Gastroesophageal sphincter (tissue), 3 donors: ENCODE data around the gene CHFR.

Source experiments
- CTCF ChIP-seq, 4 experiments: fragments of 200-600 bp in 2 of 4; fragments of 450-650 bp in 2 of 4; sonication (generic) in 1 of 4; IDR thresholded peaks; one replicate each; pipeline ENCODE4 v1.5.1; 2017 to 2019; ENCODE audit warnings: antibody characterized with exemption in 4 of 4, mild to moderate bottlenecking in 2 of 4, moderate library complexity in 2 of 4
- EP300 ChIP-seq: sonication (generic); formaldehyde crosslinking; IDR thresholded peaks from one replicate; pipeline ENCODE4 v1.6.1; 2017; ENCODE audit warnings: antibody characterized with exemption, mild to moderate bottlenecking
- POLR2A ChIP-seq, 2 donors: fragments of 450-650 bp; IDR thresholded peaks; one replicate each; pipeline ENCODE4 v1.6.1; 2017; ENCODE audit warnings: antibody characterized with exemption in 2 of 2, mild to moderate bottlenecking in 2 of 2, moderate library complexity in 1 of 2
- POLR2AphosphoS5 ChIP-seq: sonication (generic); formaldehyde crosslinking; IDR thresholded peaks from one replicate; pipeline ENCODE4 v1.6.1; 2017; ENCODE audit warnings: antibody characterized with exemption

- TF ChIP-seq CTCF (IDR thresholded peaks at IDR 0.05) (no peak), POLR2A (IDR thresholded peaks at IDR 0.05) (no peak), EP300 (no peak), POLR2AphosphoS5 (no peak)
These were observed 13.7 kb downstream of the CHFR start for GRCh38 chr12:132873724-132874123.
